Esophagus (tissue), 2 donors: ENCODE results near the gene ACSS3. TPM values are rescaled to one million over a fixed set of nuclear protein-coding genes. Genes with fewer than 3 reads are reported as not detected.

Experiments
- H3K27ac ChIP-seq, 2 donors: one replicate each; pipeline ENCODE4 v1.5.1; 2013; ENCODE audit warnings: low read depth in 2 of 2, mild to moderate bottlenecking in 2 of 2, inconsistent platforms in 1 of 2, low read length in 1 of 2, moderate library complexity in 1 of 2
- H3K27me3 ChIP-seq, 2 donors: one replicate each; pipeline ENCODE4 v1.6.1; 2013; ENCODE audit warnings: low read length in 2 of 2, control low read depth in 1 of 2, mild to moderate bottlenecking in 1 of 2; ENCODE audit not compliant: insufficient read depth in 2 of 2, control insufficient read depth in 1 of 2
- H3K36me3 ChIP-seq, 2 donors: one replicate each; pipeline ENCODE4 v1.6.1; 2013; ENCODE audit warnings: low read length in 1 of 2; ENCODE audit not compliant: control insufficient read depth in 2 of 2, insufficient read depth in 2 of 2
- H3K4me1 ChIP-seq, 2 donors: one replicate each; pipeline ENCODE4 v1.6.1; 2013; ENCODE audit warnings: low read length in 1 of 2; ENCODE audit not compliant: control insufficient read depth in 2 of 2, insufficient read depth in 2 of 2
- H3K4me3 ChIP-seq, 2 donors: one replicate each; pipeline ENCODE4 v1.5.1; 2013; ENCODE audit warnings: low read length in 2 of 2, mild to moderate bottlenecking in 2 of 2, low read depth in 1 of 2, moderate library complexity in 1 of 2
- H3K9me3 ChIP-seq, 2 donors: one replicate each; pipeline ENCODE4 v1.6.1; 2013; ENCODE audit warnings: mild to moderate bottlenecking in 2 of 2, low read depth in 1 of 2, low read length in 1 of 2, moderate library complexity in 1 of 2; ENCODE audit not compliant: control insufficient read depth in 2 of 2, insufficient read depth in 1 of 2
- WGBS, 2 donors: extraction: QIAGEN DNeasy Blood & Tissue Kit; methylation state at CpG; one replicate each; pipeline ENCODE4 v1.1.7; 2013; 5-methylcytosine and 5-hydroxymethylcytosine counted together
- polyA plus RNA-seq, 2 donors: library from polyadenylated mRNA; stranded (reverse); fragments of 200-250 nt; gene quantifications; one replicate each; pipeline ENCODE4 v1.2.3, GENCODE V29; 2013
- donor health status: healthy with polysubstance abuse.
- donor health status: Bipolar disorder and iron deficiency.

ACSS3 gene
- polyA plus RNA-seq, 2 donors: 0.31 TPM

DNA sequence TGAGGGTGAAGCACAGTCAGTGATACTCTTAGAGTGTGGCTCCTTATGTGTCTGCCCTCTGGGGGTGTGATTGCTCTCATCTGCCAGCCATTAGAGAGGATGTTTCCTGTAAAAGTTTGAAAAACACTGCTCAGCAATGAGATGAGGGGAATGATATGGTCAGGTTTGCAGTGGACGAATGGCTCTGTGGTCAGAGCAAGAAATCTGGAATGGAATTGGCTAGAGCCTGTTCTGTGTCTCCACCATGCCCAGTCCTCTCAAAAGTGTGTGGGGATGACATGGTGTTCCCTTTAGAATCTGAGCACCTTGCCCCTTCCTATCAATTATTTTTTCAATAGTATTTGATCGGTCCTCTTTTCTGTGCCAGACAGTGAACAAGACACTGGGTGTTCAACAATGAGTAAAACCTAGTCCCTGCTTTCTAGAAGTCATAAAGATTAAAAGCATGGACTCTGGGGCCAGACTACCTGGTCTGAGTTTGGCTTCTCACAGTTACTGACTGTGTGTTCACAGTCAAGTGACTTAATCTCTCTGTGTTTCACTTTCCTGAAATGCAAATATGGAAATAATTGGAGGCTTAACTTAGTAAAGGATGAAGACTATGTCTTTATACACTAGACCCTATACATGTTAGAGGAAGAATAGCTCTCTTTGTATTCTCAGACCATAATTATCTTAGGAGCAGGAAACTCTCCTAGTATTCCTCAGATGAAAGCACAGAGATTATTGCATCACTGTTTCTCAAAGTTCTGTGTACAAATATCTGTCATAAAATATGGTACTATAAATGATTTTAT lies 1.6 kb downstream of the ACSS3 start:
- Histone ChIP-seq H3K27ac (no peak overlapping the region), H3K9me3 (peaks cover 0 to 3% of the 10 kb centered on the region in 2 donors), H3K36me3 (no peaks in the 10 kb centered on the region), H3K4me3 (peak overlapping the region in 1 of 2 donors; percentile 24), H3K4me1 (no peaks in the 10 kb centered on the region), H3K27me3 (peaks cover 0 to 3% of the 10 kb centered on the region in 2 donors)
- 75 to 81% methylated on average over 2 of the region's 2 CpGs for WGBS, 2 donors

DNA sequence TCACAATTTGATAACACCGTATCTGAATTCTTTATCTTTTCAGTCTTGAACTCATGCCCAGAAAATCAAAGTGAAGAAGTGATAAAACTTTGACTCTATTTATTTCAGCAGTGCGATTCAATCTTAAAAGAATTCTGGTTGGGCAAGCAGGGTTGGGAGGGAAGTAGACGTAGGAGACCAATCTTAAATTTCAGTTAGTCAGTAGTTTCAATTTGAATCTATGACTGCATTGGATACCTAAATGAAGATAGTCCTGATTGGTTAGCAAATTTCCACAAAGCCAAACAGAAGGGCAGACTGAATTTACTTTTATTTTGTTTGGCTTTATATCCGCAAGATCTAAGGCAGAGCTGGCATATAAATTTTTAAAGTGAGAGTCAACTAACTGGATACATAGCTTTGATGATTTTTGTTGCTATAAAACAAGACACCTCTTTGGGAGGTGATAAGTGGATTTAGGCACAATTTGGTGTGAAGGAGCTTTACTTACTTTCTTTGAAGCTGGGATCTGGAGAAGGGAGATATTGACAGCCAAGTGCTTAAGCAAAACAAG lies 2.6 kb downstream of the ACSS3 start:
- Histone ChIP-seq H3K36me3 (no peaks in the 10 kb centered on the region), H3K27me3 (peaks cover 0 to 3% of the 10 kb centered on the region in 2 donors), H3K4me1 (no peaks in the 10 kb centered on the region), H3K4me3 (no peak overlapping the region), H3K9me3 (peaks cover 0 to 3% of the 10 kb centered on the region in 2 donors), H3K27ac (no peak overlapping the region)
- 52% methylated on average over 4 of the region's 4 CpGs for WGBS, 2 donors

DNA sequence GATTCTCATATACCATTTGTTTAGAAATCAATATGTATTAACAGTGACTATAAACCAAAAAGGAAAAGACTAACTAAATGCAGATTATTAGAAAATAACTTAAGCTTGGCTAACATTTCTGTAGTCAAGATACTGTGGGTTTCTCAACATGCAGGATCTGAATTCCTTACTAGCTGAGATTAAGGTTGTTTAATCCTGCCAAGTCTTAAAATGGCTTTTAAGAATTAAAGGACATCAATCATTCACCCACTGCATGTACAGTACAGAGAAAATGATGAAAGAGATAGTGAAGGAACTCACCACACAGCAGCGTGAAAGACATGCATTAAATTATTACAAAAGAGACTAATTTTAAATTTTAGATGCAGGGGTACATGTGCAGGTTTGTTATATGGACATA lies 3.8 kb downstream of the ACSS3 start:
- Histone ChIP-seq H3K27me3 (peaks cover 0 to 3% of the 10 kb centered on the region in 2 donors), H3K9me3 (peaks cover 0 to 3% of the 10 kb centered on the region in 2 donors), H3K36me3 (no peaks in the 10 kb centered on the region), H3K27ac (no peak overlapping the region), H3K4me1 (no peaks in the 10 kb centered on the region), H3K4me3 (no peak overlapping the region)
- WGBS, 2 donors: 68 to 78% methylated on average over 1 of the region's 1 CpG

DNA sequence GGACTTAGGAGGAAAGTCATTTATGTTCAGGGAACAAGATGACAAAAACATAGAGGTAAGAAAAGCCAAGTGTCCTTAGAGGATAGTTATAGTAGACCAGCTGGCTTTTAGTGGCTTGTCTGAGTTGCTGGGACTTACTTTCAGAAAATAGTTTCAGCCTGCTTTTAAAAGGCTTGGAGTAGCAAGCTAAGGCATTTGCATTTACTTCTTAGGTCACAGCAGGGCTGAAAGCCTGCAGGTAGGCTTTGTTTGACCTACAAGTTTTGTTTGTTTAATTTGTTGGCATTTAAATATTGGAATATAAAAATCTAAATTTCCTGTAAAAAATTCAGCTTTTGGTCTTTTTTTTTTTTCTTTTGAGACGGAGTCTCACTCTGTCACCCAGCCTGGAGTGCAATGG lies 5.1 kb downstream of the ACSS3 start:
- no peak overlapping the region for H3K27ac ChIP-seq
- 84 to 86% methylated on average over 1 of the region's 1 CpG for WGBS, 2 donors
- no peaks in the 10 kb centered on the region for H3K4me1 ChIP-seq
- peaks cover 0 to 3% of the 10 kb centered on the region in 2 donors for H3K27me3 ChIP-seq
- no peak overlapping the region for H3K4me3 ChIP-seq
- H3K36me3 ChIP-seq: no peaks in the 10 kb centered on the region
- H3K9me3 ChIP-seq: peaks cover 0 to 3% of the 10 kb centered on the region in 2 donors

DNA sequence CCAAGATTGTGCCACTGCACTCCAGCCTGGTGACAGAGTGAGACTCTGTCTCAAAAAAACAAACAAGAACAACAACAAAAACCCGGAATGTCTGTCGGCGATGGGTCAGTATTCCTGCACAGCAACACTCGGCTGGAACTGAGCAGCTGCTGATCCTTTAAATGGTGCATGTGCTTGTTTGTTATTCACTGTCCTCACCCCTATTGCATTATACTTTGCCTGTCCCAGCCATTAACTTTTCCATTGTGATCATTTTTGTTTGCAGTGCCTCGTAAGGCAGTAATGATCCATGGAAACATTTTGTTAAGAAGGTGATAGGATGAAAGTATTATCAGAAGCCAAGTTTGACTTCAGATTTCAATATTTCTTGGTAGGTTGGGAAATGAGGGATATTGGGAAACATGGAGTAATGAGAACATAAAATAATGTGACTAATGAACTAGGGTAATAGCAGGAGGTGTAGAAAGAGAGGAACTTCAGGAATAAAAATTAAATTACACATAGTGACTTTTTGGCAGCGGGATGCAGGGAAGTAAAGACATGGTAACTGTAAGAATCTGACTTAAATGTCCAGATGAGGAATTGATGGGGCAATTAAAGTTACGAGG lies 6.1 kb downstream of the ACSS3 start:
- H3K27me3 ChIP-seq: peaks cover 0 to under 1% of the 10 kb centered on the region in 2 donors
- H3K4me3 ChIP-seq: no peak overlapping the region
- no peaks in the 10 kb centered on the region for H3K36me3 ChIP-seq
- no peak overlapping the region for H3K27ac ChIP-seq
- no peaks in the 10 kb centered on the region for H3K4me1 ChIP-seq
- 74 to 80% methylated on average over 7 of the region's 7 CpGs for WGBS, 2 donors
- peaks cover 0 to 3% of the 10 kb centered on the region in 2 donors for H3K9me3 ChIP-seq

DNA sequence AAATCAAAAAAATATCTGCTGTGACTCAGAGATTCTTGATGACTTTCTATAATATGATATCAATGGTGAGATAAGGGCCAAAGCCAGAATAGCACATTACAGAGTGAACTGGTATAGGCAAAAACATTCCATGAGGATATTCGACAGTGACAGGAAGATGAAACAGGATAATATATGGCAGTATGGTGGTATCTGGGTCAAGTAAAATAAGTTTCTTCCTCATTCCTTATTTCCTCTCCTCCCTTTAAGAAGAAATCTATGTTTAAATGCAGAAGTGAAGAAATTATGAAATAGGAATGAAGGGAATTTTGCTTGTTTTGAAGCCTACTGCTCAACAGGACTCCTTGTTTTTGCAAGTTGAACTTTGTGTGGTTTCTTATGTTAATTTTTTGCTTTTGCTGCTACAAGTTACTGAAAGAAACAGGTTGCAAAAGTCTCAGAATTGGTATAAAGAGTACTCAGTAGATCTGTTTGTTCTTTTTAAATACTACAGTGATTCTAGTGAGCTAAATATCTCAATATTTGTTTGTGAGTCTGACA lies 7.0 kb downstream of the ACSS3 start:
- H3K27me3 ChIP-seq: no peaks in the 10 kb centered on the region
- H3K9me3 ChIP-seq: peaks cover 0 to 3% of the 10 kb centered on the region in 2 donors
- H3K27ac ChIP-seq: no peak overlapping the region
- no peaks in the 10 kb centered on the region for H3K36me3 ChIP-seq
- no peak overlapping the region for H3K4me3 ChIP-seq
- 63 to 66% methylated on average over 1 of the region's 1 CpG for WGBS, 2 donors
- no peaks in the 10 kb centered on the region for H3K4me1 ChIP-seq

DNA sequence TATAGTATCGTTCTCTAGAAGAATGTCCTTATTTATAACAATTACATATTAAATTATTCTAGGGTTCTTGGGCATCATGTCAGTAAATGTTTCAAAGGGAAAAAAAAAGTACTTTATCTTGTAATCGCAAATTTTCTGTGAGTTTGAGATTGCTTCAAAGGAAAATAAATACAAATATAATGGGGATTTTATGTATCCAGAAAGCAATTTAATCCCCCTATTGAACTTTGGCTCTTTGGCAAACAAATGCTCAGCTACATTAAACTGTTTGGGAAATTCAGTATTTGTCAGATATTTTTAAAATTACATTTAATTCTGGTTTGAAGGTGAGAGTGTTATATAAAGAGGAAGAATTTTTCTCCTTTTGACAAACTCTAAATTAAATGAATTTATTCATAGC lies 8.0 kb downstream of the ACSS3 start:
- peaks cover 0 to 3% of the 10 kb centered on the region in 2 donors for H3K9me3 ChIP-seq
- no peaks in the 10 kb centered on the region for H3K4me1 ChIP-seq
- H3K27ac ChIP-seq: no peak overlapping the region
- H3K4me3 ChIP-seq: no peak overlapping the region
- WGBS, 2 donors: 58 to 65% methylated on average over 2 of the region's 2 CpGs
- H3K27me3 ChIP-seq: no peaks in the 10 kb centered on the region
- H3K36me3 ChIP-seq: no peaks in the 10 kb centered on the region

DNA sequence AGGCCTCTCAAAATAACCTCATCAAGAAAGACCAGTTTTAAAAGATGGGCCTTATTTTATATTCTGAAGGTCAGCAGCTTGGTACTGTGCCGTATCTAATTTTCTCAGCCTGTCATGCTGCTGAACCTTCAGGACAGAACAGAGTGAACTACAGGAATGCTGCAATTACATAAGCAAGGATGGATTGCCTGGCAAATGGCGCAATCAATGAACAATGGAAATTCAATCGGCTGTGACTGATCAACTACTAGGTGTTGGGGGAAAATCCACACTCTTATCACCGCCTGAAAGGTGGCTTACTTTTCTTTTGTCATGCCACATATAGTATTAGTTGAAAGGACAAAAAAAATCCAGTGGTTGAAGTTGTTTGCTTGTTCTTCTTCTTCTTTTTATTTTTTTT lies 8.5 kb downstream of the ACSS3 start:
- H3K4me3 ChIP-seq: no peak overlapping the region
- peaks cover 0 to 3% of the 10 kb centered on the region in 2 donors for H3K9me3 ChIP-seq
- H3K27ac ChIP-seq: no peak overlapping the region
- H3K4me1 ChIP-seq: no peaks in the 10 kb centered on the region
- H3K36me3 ChIP-seq: no peaks in the 10 kb centered on the region
- 54 to 74% methylated on average over 4 of the region's 4 CpGs for WGBS, 2 donors
- H3K27me3 ChIP-seq: no peaks in the 10 kb centered on the region

DNA sequence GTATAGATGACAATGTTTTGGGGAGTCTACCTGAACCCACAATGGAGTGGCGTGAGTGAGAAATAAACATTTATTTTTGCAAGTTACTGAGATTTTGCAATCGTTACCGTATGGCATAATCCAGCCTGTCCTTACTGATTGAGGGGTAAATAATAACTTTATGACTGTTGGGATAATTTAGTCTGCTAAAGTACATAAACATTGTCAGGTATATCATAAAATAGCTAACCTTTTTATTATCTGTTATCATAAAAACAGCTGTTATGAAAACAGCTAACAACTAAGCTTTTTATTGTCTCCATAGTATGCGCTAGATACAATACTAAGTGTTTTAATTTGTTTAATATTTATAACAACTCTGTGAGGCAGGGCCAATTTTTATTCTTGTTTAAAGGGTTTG lies 10.3 kb downstream of the ACSS3 start:
- Histone ChIP-seq H3K4me3 (no peak overlapping the region), H3K9me3 (peaks cover 0 to 3% of the 10 kb centered on the region in 2 donors), H3K27ac (no peak overlapping the region), H3K4me1 (no peaks in the 10 kb centered on the region), H3K27me3 (no peaks in the 10 kb centered on the region), H3K36me3 (no peaks in the 10 kb centered on the region)
- 82 to 85% methylated on average over 4 of the region's 4 CpGs for WGBS, 2 donors
